Inflammatory macrophage (primary cell): ENCODE data around the gene TBL2.
A peak's percentile ranks its signal among the peaks of the same experiment; 100 is the strongest.
"Not testable (repeated sequence)": the region's sequence is repeated elsewhere in the genome, so short reads cannot be mapped to it uniquely, and the experiment has no call there.

Source experiments
- DNase-seq, 2 donors: peaks; one replicate each; pipeline ENCODE4 v3.0.0-alpha.2; 2020 to 2022
- total RNA-seq, 18 experiments: gene quantifications; one replicate each; lab custom pipeline; 2026; ENCODE audit warnings: mixed read lengths in 6 of 18, inconsistent platforms in 2 of 18; lab: John Stamatoyannopoulos, UW

TBL2 gene
- total RNA-seq = 10.2 to 104 (median 47.9) reads per million in 18 experiments

GRCh38 chr7:73578342-73579128 is at the start of gene TBL2:
TSS of gene TBL2 (minus strand) at chr7:73578579. CDS start at chr7:73578549, 30 bp downstream.
- peak; percentile 100 for DNase-seq

GRCh38 chr7:73626814-73627213 is 48.4 kb upstream of the TBL2 start:
- DNase-seq = no peak

GRCh38 chr7:73625276-73625675 is 46.9 kb upstream of the TBL2 start:
- no peak for DNase-seq

GRCh38 chr7:73624669-73625001 is 46.3 kb upstream of the TBL2 start:
- DNase-seq = no peak

- DNase-seq = peak; percentile 66 to 79
Observed at GRCh38 chr7:73623798-73624668, 45.7 kb upstream of the TBL2 start, which contains the start of gene MLXIPL. TSS of gene MLXIPL (minus strand) at chr7:73624522. CDS start at chr7:73624492, 30 bp downstream.

- DNase-seq = no peak
Observed at GRCh38 chr7:73622909-73623797, 44.8 kb upstream of the TBL2 start.

GRCh38 chr7:73622527-73622908 is 44.1 kb upstream of the TBL2 start:
- DNase-seq = no peak

- DNase-seq = no peak
Observed at GRCh38 chr7:73621168-73622063, 43.0 kb upstream of the TBL2 start.

GRCh38 chr7:73619394-73619793 is 41.0 kb upstream of the TBL2 start:
- DNase-seq = not testable (repeated sequence)

GRCh38 chr7:73618538-73618937 is 40.2 kb upstream of the TBL2 start:
- no peak for DNase-seq

GRCh38 chr7:73617520-73617919 is 39.1 kb upstream of the TBL2 start:
- DNase-seq = not testable (repeated sequence)

- no peak for DNase-seq
Observed at GRCh38 chr7:73615886-73616285, 37.5 kb upstream of the TBL2 start.

- not testable (repeated sequence) for DNase-seq
Observed at GRCh38 chr7:73614937-73615336, 36.6 kb upstream of the TBL2 start.

GRCh38 chr7:73613954-73614735 is 35.8 kb upstream of the TBL2 start:
- no peak for DNase-seq

- peak; percentile 28 to 31 for DNase-seq
Observed at GRCh38 chr7:73612598-73613269, 34.4 kb upstream of the TBL2 start.

GRCh38 chr7:73611017-73611555 is 32.7 kb upstream of the TBL2 start:
- no peak for DNase-seq

GRCh38 chr7:73610105-73610504 is 31.7 kb upstream of the TBL2 start:
- no peak for DNase-seq

GRCh38 chr7:73607692-73607983 is 29.3 kb upstream of the TBL2 start:
- not testable (repeated sequence) for DNase-seq

- DNase-seq = peak in 1 of 2 donors; percentile 38
Observed at GRCh38 chr7:73606801-73607691, 28.7 kb upstream of the TBL2 start.
